Psoas muscle (tissue), 8 donors: ENCODE data around the gene COX4I2. TPM values are rescaled to one million over a fixed set of nuclear protein-coding genes. Genes with fewer than 3 reads are reported as not detected.
"Not testable (repeated sequence)": the region's sequence is repeated elsewhere in the genome, so short reads cannot be mapped to it uniquely, and the experiment has no call there.

Experiments
- ATAC-seq, 4 donors: fragments of 200-7000 bp; cut with Tn5 transposase; one replicate each; pipeline ENCODE4 v1.9.1; 2020; ENCODE audit warnings: moderate library complexity in 3 of 4, mild to moderate bottlenecking in 2 of 4
- DNase-seq, 2 donors: peaks; one replicate each; pipeline ENCODE4 v3.0.0-alpha.2; 2020
- H3K27ac ChIP-seq: fragments of 200-600 bp; one replicate; pipeline ENCODE4 v1.8.0; 2022
- H3K27me3 ChIP-seq, 3 donors: fragments of 200-600 bp in 1 of 3; one replicate each; pipeline versions ENCODE4 v1.6.1 to v1.8.0; 2013 to 2022; ENCODE audit warnings: low read length in 2 of 3, mild to moderate bottlenecking in 2 of 3, moderate library complexity in 1 of 3; ENCODE audit not compliant: insufficient read depth in 3 of 3
- H3K36me3 ChIP-seq, 2 donors: fragments of 200-600 bp in 1 of 2; one replicate each; pipeline versions ENCODE4 v1.6.1 to v1.8.0; 2013 to 2022; ENCODE audit warnings: low read depth in 1 of 2, mild to moderate bottlenecking in 1 of 2, moderate library complexity in 1 of 2; ENCODE audit not compliant: insufficient read depth in 1 of 2
- H3K4me1 ChIP-seq: fragments of 200-600 bp; one replicate; pipeline ENCODE4 v1.8.0; 2022
- H3K4me3 ChIP-seq: fragments of 200-600 bp; one replicate; pipeline ENCODE4 v1.8.0; 2022; ENCODE audit warnings: mild to moderate bottlenecking
- H3K9me3 ChIP-seq: fragments of 200-600 bp; one replicate; pipeline ENCODE4 v1.8.0; 2022
- WGBS, 3 donors: extraction: QIAGEN DNeasy Blood & Tissue Kit; methylation state at CpG; one replicate each; pipeline versions ENCODE4 v1.1.6 to v1.1.7; 2013; 5-methylcytosine and 5-hydroxymethylcytosine counted together
- intact Hi-C, 2 donors: fragments of 100-400 bp; cut with DNase I; formaldehyde crosslinking; loops; one replicate each; pipeline versions ENCODE4 v1.11.0 to v1.14.2; 2022
- polyA plus RNA-seq, 3 donors: library from polyadenylated mRNA; stranded (reverse); fragments of 200-250 nt; gene quantifications; one replicate each; pipeline ENCODE4 v1.2.3, GENCODE V29; 2013
- total RNA-seq, 4 donors: library from RNA; stranded (reverse); fragmentation: NEBNext Ultra II Directional in 2 of 4; extraction: Animal tissue kit (Norgen Biotek cat#: 25700) in 2 of 4; gene quantifications; one replicate each; pipeline versions ENCODE4 v1.2.1 to v1.2.4, GENCODE V29; 2021 to 2023
- TF ChIP-seq, protein P1 (sequence below): fragments of 200-600 bp; IDR thresholded peaks from one replicate; pipeline ENCODE4 v1.8.0; 2022; ENCODE audit warnings: antibody characterized with exemption
- donor health status: healthy with polysubstance abuse.
- donor health status: DM: no; HTN: no; CAD: no; lungs with moderate emphysema.
- donor health status: Bipolar disorder and iron deficiency.
- donor health status: healthy.
- donor health status: DM: yes; HTN: yes; CAD: no.
- donor health status: DM: no; HTN: no; CAD: no.
- donor health status: DM: no; HTN: no; CAD: no.
- donor health status: DM: yes; HTN: yes; CAD: no.

Gene COX4I2
- total and polyA plus RNA-seq, 7 donors: 3.5 to 13.2 (median 7.0) TPM

DNA sequence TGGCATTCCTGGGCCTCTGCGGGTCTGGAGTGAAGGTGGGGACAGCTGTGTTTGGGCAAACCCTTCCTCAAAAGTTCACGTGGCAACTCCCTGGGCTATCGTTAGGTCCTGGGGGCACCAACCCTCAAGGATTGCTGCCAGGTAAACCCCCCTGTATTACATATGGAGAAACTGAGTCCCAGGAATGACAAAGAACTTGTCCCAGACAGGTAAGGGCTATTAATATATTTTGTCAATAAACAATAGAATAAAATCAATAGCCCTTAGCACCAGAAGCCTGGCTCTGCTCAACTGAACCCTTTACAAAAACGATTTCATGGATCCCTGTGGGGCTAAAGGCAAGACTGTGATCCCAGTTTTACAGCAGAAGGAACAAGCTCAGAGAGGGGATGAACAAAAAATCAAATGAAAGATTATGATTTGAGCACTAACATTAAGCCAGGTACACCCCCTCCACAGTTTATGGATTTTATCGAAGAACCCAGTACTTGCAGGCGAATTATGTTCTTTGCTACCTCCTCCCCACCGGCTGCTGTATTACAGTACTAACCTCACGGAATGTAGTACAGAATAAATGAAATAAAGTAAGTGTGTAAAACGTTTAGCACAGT is 30.0 kb upstream of the COX4I2 start:
- peaks cover 0 to 3% (median 2%) of the 10 kb centered on the region in 3 donors for H3K27me3 ChIP-seq
- H3K27ac ChIP-seq: peak overlapping the region; percentile 85
- no peaks in the 10 kb centered on the region for H3K36me3 ChIP-seq
- H3K4me1 ChIP-seq: peaks cover 30% of the 10 kb centered on the region
- peak overlapping the region; percentile 80 for H3K4me3 ChIP-seq
- TF ChIP-seq, protein P1, sequence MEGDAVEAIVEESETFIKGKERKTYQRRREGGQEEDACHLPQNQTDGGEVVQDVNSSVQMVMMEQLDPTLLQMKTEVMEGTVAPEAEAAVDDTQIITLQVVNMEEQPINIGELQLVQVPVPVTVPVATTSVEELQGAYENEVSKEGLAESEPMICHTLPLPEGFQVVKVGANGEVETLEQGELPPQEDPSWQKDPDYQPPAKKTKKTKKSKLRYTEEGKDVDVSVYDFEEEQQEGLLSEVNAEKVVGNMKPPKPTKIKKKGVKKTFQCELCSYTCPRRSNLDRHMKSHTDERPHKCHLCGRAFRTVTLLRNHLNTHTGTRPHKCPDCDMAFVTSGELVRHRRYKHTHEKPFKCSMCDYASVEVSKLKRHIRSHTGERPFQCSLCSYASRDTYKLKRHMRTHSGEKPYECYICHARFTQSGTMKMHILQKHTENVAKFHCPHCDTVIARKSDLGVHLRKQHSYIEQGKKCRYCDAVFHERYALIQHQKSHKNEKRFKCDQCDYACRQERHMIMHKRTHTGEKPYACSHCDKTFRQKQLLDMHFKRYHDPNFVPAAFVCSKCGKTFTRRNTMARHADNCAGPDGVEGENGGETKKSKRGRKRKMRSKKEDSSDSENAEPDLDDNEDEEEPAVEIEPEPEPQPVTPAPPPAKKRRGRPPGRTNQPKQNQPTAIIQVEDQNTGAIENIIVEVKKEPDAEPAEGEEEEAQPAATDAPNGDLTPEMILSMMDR: no peak
- no peak for ATAC-seq
- H3K9me3 ChIP-seq: no peaks in the 10 kb centered on the region
- intact Hi-C loops: no loop called here
- 58 to 65% (median 58%) methylated on average over 9 of the region's 9 CpGs for WGBS, 3 donors
- no peak for DNase-seq

DNA sequence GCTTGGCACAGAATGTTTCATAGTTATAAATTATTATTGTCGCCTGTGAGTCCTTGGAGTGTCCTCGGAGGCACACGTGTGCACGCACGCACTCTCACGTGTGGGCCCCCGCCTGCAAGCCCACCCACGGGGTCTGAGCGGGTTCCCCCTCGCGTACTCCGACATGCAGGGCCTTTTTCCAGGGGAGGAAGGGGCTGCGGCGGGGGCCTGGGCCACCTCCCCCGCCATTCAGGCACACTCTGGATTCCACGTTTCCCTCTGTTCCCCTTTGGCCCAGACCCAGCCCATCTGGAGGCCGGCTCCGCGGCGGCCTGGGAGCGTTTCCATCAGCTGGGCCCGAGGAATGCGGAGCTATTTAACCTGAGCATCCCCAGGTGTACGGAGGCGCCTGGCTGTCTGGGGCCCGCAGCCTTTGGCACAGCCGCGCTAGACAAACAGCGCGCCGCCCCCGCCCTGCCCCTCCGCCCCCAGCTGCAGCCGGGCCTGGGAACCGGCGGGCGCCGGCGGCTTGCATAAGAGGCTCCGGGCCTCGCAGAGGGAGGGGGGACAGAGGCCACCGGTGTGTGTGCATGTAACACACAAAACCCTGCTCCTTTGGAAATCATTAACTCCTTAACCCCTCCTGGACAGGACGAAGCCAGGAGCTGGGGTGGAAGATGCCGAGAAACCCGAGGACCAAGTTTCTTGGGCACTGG is 29.3 kb upstream of the COX4I2 start:
- TF ChIP-seq, protein P1: no peak
- intact Hi-C loops: no loop called here
- H3K27me3 ChIP-seq: peaks cover 0 to 3% (median 2%) of the 10 kb centered on the region in 3 donors
- H3K9me3 ChIP-seq: no peaks in the 10 kb centered on the region
- H3K36me3 ChIP-seq: no peaks in the 10 kb centered on the region
- peak overlapping the region; percentile 80 for H3K4me3 ChIP-seq
- WGBS, 3 donors: 22 to 36% (median 28%) methylated on average over 43 to 45 of the region's 45 CpGs
- peak overlapping the region; percentile 85 for H3K27ac ChIP-seq
- H3K4me1 ChIP-seq: peaks cover 30% of the 10 kb centered on the region
- peak; percentile 82 to 84 for DNase-seq
- peak in 1 of 4 donors; percentile 11 for ATAC-seq

DNA sequence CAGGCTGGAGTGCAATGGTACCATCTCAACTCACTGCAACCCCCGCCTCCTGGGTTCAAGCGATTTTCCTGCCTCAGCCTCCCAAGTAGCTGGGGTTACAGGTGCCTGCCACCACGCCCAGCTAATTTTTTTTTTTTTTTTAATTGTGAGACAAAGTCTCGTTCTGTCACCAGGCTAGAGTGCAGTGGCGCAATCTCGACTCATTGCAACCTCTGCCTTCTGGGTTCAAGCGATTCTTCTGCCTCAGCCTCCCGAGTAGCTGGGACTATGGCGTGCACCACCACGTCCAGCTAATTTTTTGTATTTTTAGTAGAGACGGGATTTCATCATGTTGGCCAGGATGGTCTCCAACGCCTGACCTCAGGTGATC is 25.5 kb upstream of the COX4I2 start:
- intact Hi-C loops: loop anchor here (1.0 to 2.0 kb wide), 2 partner anchors 47 to 54 kb away; no protein-coding TSS in a partner anchor
- 87 to 90% (median 89%) methylated on average over 12 of the region's 12 CpGs for WGBS, 3 donors
- H3K9me3 ChIP-seq, H3K27me3 ChIP-seq, ATAC-seq, H3K4me3 ChIP-seq, DNase-seq, H3K27ac ChIP-seq, H3K36me3 ChIP-seq: not testable (repeated sequence)
- H3K4me1 ChIP-seq: peaks cover 14% of the 10 kb centered on the region

DNA sequence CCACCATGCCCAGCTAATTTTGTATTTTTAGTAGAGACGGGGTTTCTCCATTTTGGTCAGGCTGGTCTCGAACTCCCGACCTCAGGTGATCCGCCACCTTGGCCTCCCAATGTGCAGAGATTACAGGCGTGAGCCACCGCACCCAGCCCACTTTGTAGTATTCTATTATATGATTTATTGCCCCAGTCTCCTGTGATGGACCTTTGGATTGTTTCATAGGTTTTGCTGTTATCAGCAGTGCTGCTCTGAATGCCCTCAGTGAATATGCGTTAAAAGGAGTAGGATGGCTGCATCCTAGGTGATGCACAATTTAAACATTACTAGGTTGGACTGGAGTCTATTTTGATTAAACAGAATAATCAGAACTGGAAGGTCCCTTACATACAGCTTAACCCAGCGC is 22.3 kb upstream of the COX4I2 start:
- no peak for ATAC-seq
- Histone ChIP-seq H3K4me3 (no peak overlapping the region), H3K36me3 (no peaks in the 10 kb centered on the region), H3K4me1 (peaks cover 4% of the 10 kb centered on the region), H3K9me3 (no peaks in the 10 kb centered on the region), H3K27ac (no peak overlapping the region), H3K27me3 (no peaks in the 10 kb centered on the region)
- intact Hi-C loops: no loop called here
- TF ChIP-seq, protein P1: no peak
- 91 to 97% (median 94%) methylated on average over 8 of the region's 8 CpGs for WGBS, 3 donors
- DNase-seq: no peak

DNA sequence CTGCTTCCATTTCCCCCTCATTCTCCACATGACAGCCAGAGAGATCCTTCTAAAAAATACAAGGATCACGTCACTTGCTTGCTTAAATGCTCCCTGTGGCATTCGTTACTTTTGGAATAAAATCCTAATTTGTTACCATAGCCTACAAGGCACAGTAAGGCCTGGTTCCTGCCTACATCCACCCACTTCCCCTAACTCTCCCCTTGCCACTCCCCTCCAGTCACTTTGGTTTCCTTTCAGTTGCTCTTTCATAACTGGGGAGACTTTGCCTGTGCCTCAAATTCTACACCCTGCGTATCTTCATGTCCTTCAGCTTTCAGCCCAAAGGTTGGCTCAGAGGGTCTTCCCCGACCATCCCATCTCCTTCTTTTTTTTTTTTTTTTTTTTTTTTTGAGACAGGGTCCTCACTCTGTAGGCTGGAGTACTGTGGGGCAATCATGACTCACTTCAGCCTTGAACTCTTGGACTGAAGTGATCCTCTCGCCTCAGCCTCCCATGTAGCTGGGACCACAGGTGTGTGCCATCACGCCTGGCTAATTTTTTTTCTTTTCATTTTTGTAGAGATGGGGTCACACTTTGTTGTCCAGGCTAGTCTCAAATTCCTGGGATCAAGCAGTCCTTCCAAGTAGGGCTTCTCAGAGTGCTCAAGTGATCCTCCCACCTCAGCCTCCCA is 20.1 kb upstream of the COX4I2 start:
- Histone ChIP-seq H3K36me3 (no peaks in the 10 kb centered on the region), H3K9me3 (no peaks in the 10 kb centered on the region), H3K27ac (no peak overlapping the region), H3K4me1 (peaks cover 2% of the 10 kb centered on the region), H3K27me3 (no peaks in the 10 kb centered on the region), H3K4me3 (no peak overlapping the region)
- intact Hi-C loops: no loop called here
- DNase-seq (no peak), ATAC-seq (no peak)
- WGBS, 3 donors: 81 to 85% (median 85%) methylated on average over 6 of the region's 6 CpGs
- TF ChIP-seq, protein P1: no peak
